Body of pancreas (tissue), 4 donors: ENCODE measurements around the gene KCTD12.
"Not testable (repeated sequence)": the region's sequence is repeated elsewhere in the genome, so short reads cannot be mapped to it uniquely, and the experiment has no call there.

Source experiments
- POLR2A ChIP-seq, 3 donors: fragments of 450-650 bp; IDR thresholded peaks; one replicate each; pipeline ENCODE4 v1.6.1; 2016; ENCODE audit warnings: antibody characterized with exemption in 3 of 3, mild to moderate bottlenecking in 2 of 3
- TF ChIP-seq, protein P1 (sequence below), 7 experiments: fragments of 450-650 bp in 4 of 7; fragments of 200-600 bp in 3 of 7; sonication (generic) in 3 of 7; IDR thresholded peaks; one replicate each; pipeline ENCODE4 v1.5.1; 2016 to 2019; ENCODE audit warnings: antibody characterized with exemption in 7 of 7

DNA sequence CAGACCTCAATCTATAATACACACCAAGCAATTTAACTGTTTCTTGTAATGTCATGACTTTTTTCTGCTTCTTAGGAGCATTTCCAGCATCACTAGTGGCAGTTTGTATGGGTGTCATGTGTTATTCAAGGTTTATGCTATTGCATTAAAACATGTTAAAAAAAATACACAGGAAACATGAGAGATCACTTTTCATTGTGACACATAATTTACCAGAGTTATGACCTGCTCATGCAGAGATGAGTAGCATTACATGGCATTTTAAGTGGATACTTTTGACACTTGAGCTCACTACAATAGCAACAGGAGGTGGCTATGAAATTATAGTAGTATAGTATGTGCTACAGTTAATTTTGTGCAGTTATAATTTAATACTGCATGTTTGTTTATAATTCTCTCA is 11.0 kb upstream of the KCTD12 start:
- TF ChIP-seq, protein P1, sequence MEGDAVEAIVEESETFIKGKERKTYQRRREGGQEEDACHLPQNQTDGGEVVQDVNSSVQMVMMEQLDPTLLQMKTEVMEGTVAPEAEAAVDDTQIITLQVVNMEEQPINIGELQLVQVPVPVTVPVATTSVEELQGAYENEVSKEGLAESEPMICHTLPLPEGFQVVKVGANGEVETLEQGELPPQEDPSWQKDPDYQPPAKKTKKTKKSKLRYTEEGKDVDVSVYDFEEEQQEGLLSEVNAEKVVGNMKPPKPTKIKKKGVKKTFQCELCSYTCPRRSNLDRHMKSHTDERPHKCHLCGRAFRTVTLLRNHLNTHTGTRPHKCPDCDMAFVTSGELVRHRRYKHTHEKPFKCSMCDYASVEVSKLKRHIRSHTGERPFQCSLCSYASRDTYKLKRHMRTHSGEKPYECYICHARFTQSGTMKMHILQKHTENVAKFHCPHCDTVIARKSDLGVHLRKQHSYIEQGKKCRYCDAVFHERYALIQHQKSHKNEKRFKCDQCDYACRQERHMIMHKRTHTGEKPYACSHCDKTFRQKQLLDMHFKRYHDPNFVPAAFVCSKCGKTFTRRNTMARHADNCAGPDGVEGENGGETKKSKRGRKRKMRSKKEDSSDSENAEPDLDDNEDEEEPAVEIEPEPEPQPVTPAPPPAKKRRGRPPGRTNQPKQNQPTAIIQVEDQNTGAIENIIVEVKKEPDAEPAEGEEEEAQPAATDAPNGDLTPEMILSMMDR (IDR thresholded peaks at IDR 0.05), result not testable (repeated sequence)
- not testable (repeated sequence) for TF ChIP-seq POLR2A (IDR thresholded peaks at IDR 0.05)
